H1 (cell line): ENCODE data around the gene IGF2R. TPM values are rescaled to one million over a fixed set of nuclear protein-coding genes. Genes with fewer than 3 reads are reported as not detected.

ENCODE experiments used
- ASH2L ChIP-seq: fragments of 200-600, 300-600 bp; sonication (generic); IDR thresholded peaks from one replicate; pipeline ENCODE4 v1.7.1; 2017; ENCODE audit warnings: low read length
- CHD1 ChIP-seq: IDR thresholded peaks from 2 replicates; pipeline ENCODE4 v1.6.1; 2012; ENCODE audit warnings: low read depth, low read length, improper control_type of control experiment
- JUN ChIP-seq: IDR thresholded peaks from 2 replicates; pipeline ENCODE4 v1.6.1; 2011; ENCODE audit warnings: low read depth, mild to moderate bottlenecking, improper control_type of control experiment, low read length
- JUND ChIP-seq: IDR thresholded peaks from 2 replicates; pipeline ENCODE4 v1.6.1; 2011; ENCODE audit warnings: mild to moderate bottlenecking, improper control_type of control experiment, low read length
- KDM5A ChIP-seq: fragments of 200-600 bp; IDR thresholded peaks from 2 replicates; pipeline ENCODE4 v1.7.1; 2012; ENCODE audit warnings: mild to moderate bottlenecking, low read length, inconsistent platforms, mixed read lengths
- NANOG ChIP-seq: IDR thresholded peaks from 2 replicates; pipeline ENCODE4 v1.6.1; 2011; ENCODE audit warnings: low read length, low read depth, mild to moderate bottlenecking, inconsistent platforms; ENCODE audit not compliant: insufficient read depth, poor library complexity, severe bottlenecking
- POLR2AphosphoS5 ChIP-seq: IDR thresholded peaks from 2 replicates; pipeline ENCODE4 v1.6.1; 2011; ENCODE audit warnings: low read depth, low read length
- TAF1 ChIP-seq: IDR thresholded peaks from 2 replicates; pipeline ENCODE4 v1.6.1; 2011; ENCODE audit warnings: mild to moderate bottlenecking, low read depth, low read length
- polyA plus RNA-seq, 7 experiments: library from polyadenylated mRNA; depleted of rRNA in 3 of 7; stranded (reverse) in 5 of 7; unstranded in 2 of 7; fragments of >200 nt in 5 of 7; fragments of 200-250 nt in 2 of 7; gene quantifications; 1 replicate in 5 of 7; 2 replicates in 1 of 7; 4 replicates in 1 of 7; pipeline versions ENCODE4 v1.2.1 to v1.2.3, GENCODE V29; 2011 to 2013; ENCODE audit warnings: missing spikeins in 2 of 7, mixed read lengths in 2 of 7
- total RNA-seq: library from RNA; stranded (reverse); fragmentation: NEBNext Ultra II Directional; extraction: Animal tissue kit (Norgen Biotek cat#: 25700); gene quantifications from 2 replicates; pipeline ENCODE4 v1.2.1, GENCODE V29; 2021
- TF ChIP-seq, protein P1 (sequence below): IDR thresholded peaks from 2 replicates; pipeline ENCODE4 v1.6.1; 2012; ENCODE audit warnings: inconsistent platforms
- TF ChIP-seq, protein P2 (sequence below): IDR thresholded peaks from 2 replicates; pipeline ENCODE4 v1.6.1; 2012; ENCODE audit warnings: low read length, inconsistent platforms

IGF2R gene
- total and polyA plus RNA-seq, 2 of the 8 experiments (the other 6 are each of a cell fraction or from before 2014, with no cell fraction given) = 20.6 to 74.1 TPM

GRCh38 chr6:159979136-159979874 lies 10.4 kb downstream of the IGF2R start (continued):
- TF ChIP-seq ASH2L (peak; percentile 43), POLR2AphosphoS5 (no peak), TAF1 (no peak), KDM5A (no peak), JUND (peak; percentile 84), JUN (peak; percentile 41; the same call in 1 of the 2 replicates), CHD1 (no peak), NANOG (no peak)
- TF ChIP-seq, protein P1, sequence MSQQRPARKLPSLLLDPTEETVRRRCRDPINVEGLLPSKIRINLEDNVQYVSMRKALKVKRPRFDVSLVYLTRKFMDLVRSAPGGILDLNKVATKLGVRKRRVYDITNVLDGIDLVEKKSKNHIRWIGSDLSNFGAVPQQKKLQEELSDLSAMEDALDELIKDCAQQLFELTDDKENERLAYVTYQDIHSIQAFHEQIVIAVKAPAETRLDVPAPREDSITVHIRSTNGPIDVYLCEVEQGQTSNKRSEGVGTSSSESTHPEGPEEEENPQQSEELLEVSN = peak; percentile 55
- TF ChIP-seq, protein P2, sequence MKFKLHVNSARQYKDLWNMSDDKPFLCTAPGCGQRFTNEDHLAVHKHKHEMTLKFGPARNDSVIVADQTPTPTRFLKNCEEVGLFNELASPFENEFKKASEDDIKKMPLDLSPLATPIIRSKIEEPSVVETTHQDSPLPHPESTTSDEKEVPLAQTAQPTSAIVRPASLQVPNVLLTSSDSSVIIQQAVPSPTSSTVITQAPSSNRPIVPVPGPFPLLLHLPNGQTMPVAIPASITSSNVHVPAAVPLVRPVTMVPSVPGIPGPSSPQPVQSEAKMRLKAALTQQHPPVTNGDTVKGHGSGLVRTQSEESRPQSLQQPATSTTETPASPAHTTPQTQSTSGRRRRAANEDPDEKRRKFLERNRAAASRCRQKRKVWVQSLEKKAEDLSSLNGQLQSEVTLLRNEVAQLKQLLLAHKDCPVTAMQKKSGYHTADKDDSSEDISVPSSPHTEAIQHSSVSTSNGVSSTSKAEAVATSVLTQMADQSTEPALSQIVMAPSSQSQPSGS = no peak
